ENCODE measurements around the gene GNAZ. TPM values are rescaled to one million over a fixed set of nuclear protein-coding genes. Genes with fewer than 3 reads are reported as not detected.

GNAZ gene
- total RNA-seq, 4 donors from 2014 or later, result 5.6 to 21.6 (median 12.1) TPM

DNA sequence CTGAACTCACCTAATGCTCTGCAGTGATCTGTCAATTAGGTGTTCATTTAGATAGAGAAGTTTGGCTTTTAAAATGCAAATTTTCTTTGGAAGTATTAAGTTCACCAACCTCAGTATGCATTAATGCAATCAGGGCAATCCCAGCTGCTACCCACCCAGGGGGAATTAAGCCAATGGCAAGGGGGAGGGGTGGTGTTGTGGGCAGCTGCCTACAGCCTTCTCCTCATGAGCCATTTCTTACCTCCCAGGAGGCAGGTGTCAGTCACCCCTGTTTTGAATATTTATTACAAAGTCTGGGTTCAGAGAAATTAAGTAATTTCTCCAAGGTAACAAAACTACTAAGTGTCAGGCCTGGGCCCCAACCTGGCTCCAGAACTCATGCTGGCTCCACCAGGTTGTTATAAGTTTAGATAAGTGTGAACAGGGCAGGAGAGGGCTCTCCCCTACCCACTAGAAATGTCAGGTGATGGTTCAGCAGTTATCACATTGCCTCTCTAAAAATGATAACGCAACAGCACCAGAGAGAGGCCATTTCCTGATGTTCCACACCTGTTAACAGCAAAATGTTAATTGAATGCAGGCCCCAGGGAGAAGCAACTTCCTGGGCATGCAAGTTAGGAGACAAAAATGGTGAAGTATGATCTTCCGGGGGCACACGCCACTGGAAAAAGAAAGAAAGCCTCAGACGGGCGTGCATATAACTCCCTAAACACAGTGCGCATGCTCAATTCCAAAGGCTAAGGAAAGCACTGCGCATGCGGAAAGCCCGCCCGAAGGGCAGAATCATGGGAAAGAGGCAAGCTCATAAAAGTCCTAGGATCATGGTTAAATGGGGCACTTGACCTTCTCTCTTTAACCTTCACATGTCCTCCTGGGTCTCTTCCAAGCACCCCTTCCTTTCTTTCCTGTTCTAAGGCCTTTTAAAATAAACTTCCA is 35.4 kb upstream of the GNAZ start:
- intact Hi-C loops (cut with DNase I; ENCODE audit: low total_unique reads), result no loop called here
- Histone ChIP-seq H3K27me3 (no peaks in the 10 kb centered on the region), H3K36me3 (no peaks in the 10 kb centered on the region), H3K4me3 (no peak overlapping the region), H3K27ac (no peak overlapping the region), H3K4me1 (no peaks in the 10 kb centered on the region), H3K9me3 (no peaks in the 10 kb centered on the region)
- TF ChIP-seq CTCF (IDR thresholded peaks at IDR 0.05), result no peak
- TF ChIP-seq POLR2A (IDR thresholded peaks at IDR 0.05), result no peak
- DNase-seq, result no peak

- no peaks in the 10 kb centered on the region for H3K36me3 ChIP-seq
- H3K27me3 ChIP-seq, result no peaks in the 10 kb centered on the region
- no peak for DNase-seq
- H3K9me3 ChIP-seq, result no peaks in the 10 kb centered on the region
- no peak overlapping the region for H3K27ac ChIP-seq
- no peaks in the 10 kb centered on the region for H3K4me1 ChIP-seq
- intact Hi-C loops (cut with DNase I; ENCODE audit: low total_unique reads), result no loop called here
- H3K4me3 ChIP-seq, result no peak overlapping the region
- TF ChIP-seq CTCF (IDR thresholded peaks at IDR 0.05) (no peak), POLR2A (IDR thresholded peaks at IDR 0.05) (no peak)
Observed at GRCh38 chr22:23035557-23036277, 34.6 kb upstream of the GNAZ start.

- no peaks in the 10 kb centered on the region for H3K4me1 ChIP-seq
- TF ChIP-seq CTCF (IDR thresholded peaks at IDR 0.05) (no peak), POLR2A (IDR thresholded peaks at IDR 0.05) (no peak)
- H3K27ac ChIP-seq, result no peak overlapping the region
- H3K4me3 ChIP-seq, result no peak overlapping the region
- intact Hi-C loops (cut with DNase I; ENCODE audit: low total_unique reads), result no loop called here
- H3K9me3 ChIP-seq, result no peaks in the 10 kb centered on the region
- H3K36me3 ChIP-seq, result no peaks in the 10 kb centered on the region
- DNase-seq, result no peak
- no peaks in the 10 kb centered on the region for H3K27me3 ChIP-seq
Observed at GRCh38 chr22:23036684-23037428, 33.5 kb upstream of the GNAZ start.

DNA sequence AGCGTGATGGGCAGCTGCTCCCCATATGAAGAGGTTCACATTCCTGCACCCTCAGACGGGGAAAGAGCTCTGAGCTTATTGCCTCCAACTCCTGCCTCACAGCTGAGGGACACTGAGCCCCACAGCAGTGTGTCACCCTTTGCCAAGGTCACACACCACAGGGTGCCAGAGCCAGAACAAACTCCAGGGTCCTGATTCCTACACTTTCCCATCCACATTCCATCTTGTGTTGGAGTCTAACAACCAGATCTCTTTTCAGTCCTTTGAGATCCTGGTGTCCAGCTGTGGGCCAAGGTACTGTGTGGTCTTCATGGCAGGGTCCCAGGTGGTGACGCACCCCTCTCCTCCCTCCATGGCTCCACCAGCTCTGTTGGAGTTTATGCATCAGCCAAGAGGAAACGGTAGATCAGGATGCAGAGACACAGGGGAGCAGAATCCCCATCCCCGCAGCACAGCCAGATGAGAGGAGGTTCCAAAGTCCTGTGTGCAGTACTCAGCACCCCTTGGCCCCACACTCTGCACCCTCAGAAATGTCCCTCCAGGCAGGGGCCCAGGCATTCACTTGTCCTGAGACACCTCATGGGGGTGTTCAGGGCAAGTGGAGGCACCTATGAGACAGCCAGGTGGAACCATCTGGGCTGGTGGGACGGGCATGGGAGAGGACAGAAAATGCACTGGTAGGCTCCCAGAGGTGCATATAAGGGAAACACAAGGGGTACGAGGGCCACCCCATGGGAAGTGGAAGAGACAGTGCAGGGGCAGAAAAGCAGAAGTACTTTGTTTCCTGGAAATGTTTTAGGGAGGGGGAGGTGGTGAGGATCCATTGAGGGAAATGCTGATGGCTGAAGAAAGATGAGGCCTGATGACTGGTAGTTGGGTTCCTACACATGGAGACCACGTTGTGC is 32.6 kb upstream of the GNAZ start:
- no peaks in the 10 kb centered on the region for H3K36me3 ChIP-seq
- TF ChIP-seq POLR2A (IDR thresholded peaks at IDR 0.05) (no peak), CTCF (IDR thresholded peaks at IDR 0.05) (no peak)
- no peak overlapping the region for H3K4me3 ChIP-seq
- H3K27me3 ChIP-seq, result no peaks in the 10 kb centered on the region
- no peak overlapping the region for H3K27ac ChIP-seq
- no peaks in the 10 kb centered on the region for H3K4me1 ChIP-seq
- no peak for DNase-seq
- intact Hi-C loops (cut with DNase I; ENCODE audit: low total_unique reads), result no loop called here
- no peaks in the 10 kb centered on the region for H3K9me3 ChIP-seq
